K562 (cell line): Measurements from ENCODE around the gene CCDC178.

Experiments used
- CHD2 ChIP-seq: IDR thresholded peaks from 2 replicates; pipeline ENCODE4 v1.6.1; 2011; ENCODE audit warnings: low read depth, low read length
- CTCF ChIP-seq, 3 experiments: IDR thresholded peaks in 2 of 3; conservative IDR thresholded peaks in 1 of 3; 2 replicates each; pipeline ENCODE4 v1.5.1; 2011 to 2012; ENCODE audit warnings: low read length in 3 of 3, mild to moderate bottlenecking in 3 of 3, control low read depth in 2 of 3, improper control_type of control experiment in 1 of 3, inconsistent platforms in 1 of 3, low read depth in 1 of 3, mixed read lengths in 1 of 3, moderate library complexity in 1 of 3; ENCODE audit not compliant: insufficient read depth in 2 of 3
- FOXM1 ChIP-seq, 2 experiments: fragments of 450-650 bp in 1 of 2; sonication (generic) in 1 of 2; formaldehyde crosslinking in 1 of 2; IDR thresholded peaks; 2 replicates each; pipeline versions ENCODE4 v1.6.1 to v1.9.0; 2017 to 2022; ENCODE audit warnings: low read depth in 2 of 2, mild to moderate bottlenecking in 2 of 2, missing genetic modification reagents in 1 of 2, moderate library complexity in 1 of 2
- JUN ChIP-seq, 2 experiments: sonication (generic) in 1 of 2; formaldehyde crosslinking in 1 of 2; IDR thresholded peaks; 2 replicates each; pipeline versions ENCODE4 v1.6.1 to v1.8.0; 2012 to 2022; ENCODE audit warnings: borderline replicate concordance in 2 of 2, mild to moderate bottlenecking in 2 of 2, improper control_type of control experiment in 1 of 2, low read depth in 1 of 2, low read length in 1 of 2, missing genetic modification reagents in 1 of 2
- MAFG ChIP-seq: fragments of 450-650 bp; conservative IDR thresholded peaks from 2 replicates; pipeline ENCODE4 v1.6.1; 2016; ENCODE audit warnings: missing genetic modification characterization, missing compliant biosample characterization
- MBD2 ChIP-seq: sonication (generic); IDR thresholded peaks from 2 replicates; pipeline ENCODE4 v1.6.1; 2016; ENCODE audit warnings: low read depth, borderline replicate concordance
- MNT ChIP-seq, 2 experiments: fragments of 450-650 bp; conservative IDR thresholded peaks; 2 replicates each; pipeline ENCODE4 v1.6.1; 2017; ENCODE audit warnings: mild to moderate bottlenecking in 2 of 2, moderate library complexity in 2 of 2
- MTA3 ChIP-seq: fragments of 450-650 bp; formaldehyde crosslinking; IDR thresholded peaks from 2 replicates; pipeline ENCODE4 v1.6.1; 2017; ENCODE audit warnings: mild to moderate bottlenecking, borderline replicate concordance
- NR0B1 ChIP-seq: fragments of 450-650 bp; IDR thresholded peaks from one replicate; pipeline ENCODE4 v1.6.1; 2018; ENCODE audit warnings: mild to moderate bottlenecking, moderate library complexity; ENCODE audit not compliant: partially characterized antibody
- POLR2AphosphoS5 ChIP-seq: IDR thresholded peaks from 2 replicates; pipeline ENCODE4 v1.6.1; 2011; ENCODE audit warnings: mild to moderate bottlenecking, low read depth, low read length, moderate library complexity; ENCODE audit not compliant: control insufficient read depth, insufficient read depth
- SMAD3 ChIP-seq: fragments of 450-650 bp; formaldehyde crosslinking; conservative IDR thresholded peaks from 2 replicates; pipeline ENCODE4 v1.4.0; 2020; ENCODE audit warnings: mild to moderate bottlenecking
- SUPT5H ChIP-seq: fragments of 450-650 bp; IDR thresholded peaks from 2 replicates; pipeline ENCODE4 v1.6.1; 2016
- ZNF24 ChIP-seq: fragments of 450-650 bp; IDR thresholded peaks from 2 replicates; pipeline ENCODE4 v1.6.1; 2016
- ZNF780A ChIP-seq: fragments of 250-450 bp; sonication (Bioruptor Pico); IDR thresholded peaks from 2 replicates; pipeline ENCODE4 v1.5.0; 2021; ENCODE audit warnings: mild to moderate bottlenecking

- TF ChIP-seq CHD2 (no peak), MTA3 (no peak), CTCF (IDR thresholded peaks at IDR 0.05 in 2 of 3, conservative IDR thresholded peaks at IDR 0.05 in 1 of 3; ENCODE audit: insufficient read depth in 2 of 3, low read depth in 1 of 3, low read length in 3 of 3) (no peak), POLR2AphosphoS5 (no peak), ZNF780A (CRISPR knock-in tag) (no peak), MAFG (tag) (no peak), SUPT5H (no peak), MBD2 (no peak), SMAD3 (CRISPR knock-in tag) (no peak), ZNF24 (no peak), FOXM1 (IDR thresholded peaks at IDR 0.05; ENCODE audit: low read depth) (no peak), FOXM1 (CRISPR knock-in tag; IDR thresholded peaks at IDR 0.05; ENCODE audit: low read depth) (no peak), NR0B1 (no peak), MNT (conservative IDR thresholded peaks at IDR 0.05) (no peak), JUN (IDR thresholded peaks at IDR 0.05; ENCODE audit: borderline replicate concordance, low read depth, low read length) (no peak), JUN (CRISPR knock-in tag; IDR thresholded peaks at IDR 0.05; ENCODE audit: borderline replicate concordance) (no peak)
These were observed 228.2 kb downstream of the CCDC178 start for GRCh38 chr18:33212363-33212762.
